Measurements from ENCODE around the gene TMIGD3. TPM values are rescaled to one million over a fixed set of nuclear protein-coding genes. Genes with fewer than 3 reads are reported as not detected.
"Not testable (repeated sequence)": the region's sequence is repeated elsewhere in the genome, so short reads cannot be mapped to it uniquely, and the experiment has no call there.

TMIGD3 gene
- not detected in 2 replicates for total RNA-seq

GRCh38 chr1:111503585-111504060 is at the start of gene TMIGD3, which contains the start of gene ADORA3:
TMIGD3 (minus strand) TSS chr1:111503633; CDS start chr1:111503354, 279 bp downstream.
ADORA3 (minus strand) TSS chr1:111503633; CDS start chr1:111503354, 279 bp downstream.
- no peak for DNase-seq (ENCODE audit: extremely low read depth, low read depth, low spot score)

- no peak for DNase-seq (ENCODE audit: extremely low read depth, low read depth, low spot score)
Measured at GRCh38 chr1:111553196-111553595, 49.8 kb upstream of the TMIGD3 start.

GRCh38 chr1:111552587-111552986 is 49.2 kb upstream of the TMIGD3 start:
- DNase-seq (ENCODE audit: extremely low read depth, low read depth, low spot score) = no peak

GRCh38 chr1:111551623-111552411 is 48.4 kb upstream of the TMIGD3 start:
- DNase-seq (ENCODE audit: extremely low read depth, low read depth, low spot score) = no peak

- not testable (repeated sequence) for DNase-seq (ENCODE audit: extremely low read depth, low read depth, low spot score)
Measured at GRCh38 chr1:111547786-111548185, 44.4 kb upstream of the TMIGD3 start.

- no peak for DNase-seq (ENCODE audit: extremely low read depth, low read depth, low spot score)
Measured at GRCh38 chr1:111542187-111542586, 38.8 kb upstream of the TMIGD3 start.

GRCh38 chr1:111541721-111542120 is 38.3 kb upstream of the TMIGD3 start:
- DNase-seq (ENCODE audit: extremely low read depth, low read depth, low spot score) = no peak

GRCh38 chr1:111540928-111541327 is 37.5 kb upstream of the TMIGD3 start:
- DNase-seq (ENCODE audit: extremely low read depth, low read depth, low spot score) = no peak

- DNase-seq (ENCODE audit: extremely low read depth, low read depth, low spot score) = no peak
Measured at GRCh38 chr1:111538343-111539025, 35.1 kb upstream of the TMIGD3 start.

GRCh38 chr1:111535256-111536191 is 32.1 kb upstream of the TMIGD3 start:
- DNase-seq (ENCODE audit: extremely low read depth, low read depth, low spot score) = no peak

GRCh38 chr1:111520053-111520452 is 16.6 kb upstream of the TMIGD3 start:
- DNase-seq (ENCODE audit: extremely low read depth, low read depth, low spot score) = no peak

GRCh38 chr1:111517469-111518225 is 14.2 kb upstream of the TMIGD3 start:
- no peak for DNase-seq (ENCODE audit: extremely low read depth, low read depth, low spot score)

GRCh38 chr1:111516005-111516535 is 12.6 kb upstream of the TMIGD3 start:
- peak; percentile 75 for DNase-seq (ENCODE audit: extremely low read depth, low read depth, low spot score)

- DNase-seq (ENCODE audit: extremely low read depth, low read depth, low spot score) = no peak
Measured at GRCh38 chr1:111515291-111516004, 12.0 kb upstream of the TMIGD3 start.

GRCh38 chr1:111513410-111514020 is 10.1 kb upstream of the TMIGD3 start:
- DNase-seq (ENCODE audit: extremely low read depth, low read depth, low spot score) = no peak

GRCh38 chr1:111512931-111513330 is 9.5 kb upstream of the TMIGD3 start:
- DNase-seq (ENCODE audit: extremely low read depth, low read depth, low spot score) = no peak

GRCh38 chr1:111512132-111512889 is 8.9 kb upstream of the TMIGD3 start:
- no peak for DNase-seq (ENCODE audit: extremely low read depth, low read depth, low spot score)

GRCh38 chr1:111511370-111511769 is 7.9 kb upstream of the TMIGD3 start:
- no peak for DNase-seq (ENCODE audit: extremely low read depth, low read depth, low spot score)

Measured in glomerular endothelial cell (primary cell).